CD4-positive, alpha-beta T cell treated with Interleukin-17A for 4 hours (primary cell): ENCODE measurements around the gene CCDC187.
"Not testable (repeated sequence)": the region's sequence is repeated elsewhere in the genome, so short reads cannot be mapped to it uniquely, and the experiment has no call there.

ENCODE experiments used
- DNase-seq: peaks from one replicate; pipeline ENCODE4 v3.0.0-alpha.2; 2020; ENCODE audit warnings: mixed read lengths

CCDC187 gene

DNA sequence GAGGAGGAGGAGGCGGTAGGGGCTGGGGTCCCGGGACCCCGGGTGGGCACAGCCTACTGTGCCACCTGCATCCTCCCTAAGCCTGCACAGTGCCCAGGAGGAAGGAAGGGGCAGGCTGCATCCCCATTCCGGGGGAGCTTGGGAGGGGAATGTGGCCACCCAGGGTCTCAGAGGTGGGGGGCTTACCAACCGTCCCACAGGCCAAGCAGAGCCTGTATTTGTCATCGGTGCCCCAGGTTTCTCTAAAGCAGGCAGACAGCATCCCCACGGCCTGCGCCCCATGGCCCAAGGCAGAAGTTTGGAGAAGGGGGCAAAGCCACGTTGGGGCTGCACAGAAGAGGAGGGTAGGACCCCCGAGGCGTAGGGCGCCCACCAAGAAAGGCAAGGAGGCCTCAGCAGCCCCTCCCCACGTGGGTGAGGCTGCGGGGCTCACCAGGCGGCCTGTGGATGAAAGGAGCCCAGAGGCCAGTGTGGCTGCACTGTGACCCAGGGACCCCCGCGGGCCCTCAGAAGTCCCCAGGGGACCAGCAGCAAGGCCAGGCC lies 22.9 kb upstream of the CCDC187 start:
- DNase-seq = no peak

DNA sequence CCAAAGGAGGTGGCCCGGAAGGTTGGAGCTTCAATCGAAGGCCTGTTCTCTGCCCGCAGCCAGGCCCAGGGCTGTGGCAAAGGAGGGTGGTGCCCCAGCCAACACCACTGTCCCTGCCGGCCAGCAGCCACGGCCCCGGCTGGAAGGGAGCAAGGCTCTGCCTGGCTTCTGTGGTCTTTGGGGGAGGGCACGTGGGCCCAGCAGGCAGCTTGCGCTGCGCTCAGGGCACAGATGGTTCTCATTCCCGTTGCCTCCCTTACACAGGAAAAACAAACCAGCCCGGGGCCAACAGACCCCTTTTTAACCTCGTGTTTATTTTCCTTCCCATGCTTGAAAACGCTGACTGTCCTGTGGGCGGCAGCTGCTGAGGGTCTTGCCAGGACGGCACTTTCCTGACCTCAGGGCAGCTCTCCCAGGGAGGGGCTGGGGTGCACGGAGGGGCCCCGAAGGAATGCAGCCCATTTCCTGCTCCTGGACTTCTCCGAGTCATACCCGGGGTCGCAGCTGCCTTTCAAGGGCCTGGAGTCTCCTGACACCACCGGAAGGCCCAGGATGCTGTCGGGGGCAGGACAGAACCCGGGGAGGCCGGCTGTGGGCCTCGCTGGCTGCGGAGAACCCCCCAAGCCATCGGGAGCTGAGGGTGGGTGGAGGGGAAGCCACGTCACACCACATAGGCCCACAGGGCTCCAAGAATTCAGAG lies 22.3 kb upstream of the CCDC187 start:
- no peak for DNase-seq

DNA sequence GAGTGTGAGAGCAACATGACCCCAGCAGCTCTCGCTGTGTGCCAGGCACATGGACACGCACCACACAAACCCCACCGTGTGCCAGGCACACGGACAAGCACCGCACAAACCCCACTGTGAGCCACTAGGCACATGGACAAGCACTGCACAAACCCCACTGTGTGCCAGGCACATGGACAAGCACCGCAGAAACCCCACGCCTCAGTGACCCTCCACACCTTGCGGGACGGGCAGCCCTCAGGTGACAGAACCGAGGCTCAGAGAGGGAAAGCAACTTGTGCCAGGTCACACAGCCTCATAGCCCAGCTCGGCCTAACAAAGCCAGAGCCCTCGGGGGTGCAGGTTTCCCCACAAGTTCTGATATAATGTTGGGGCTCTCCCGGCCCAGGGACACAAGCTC lies 21.5 kb upstream of the CCDC187 start:
- no peak for DNase-seq

DNA sequence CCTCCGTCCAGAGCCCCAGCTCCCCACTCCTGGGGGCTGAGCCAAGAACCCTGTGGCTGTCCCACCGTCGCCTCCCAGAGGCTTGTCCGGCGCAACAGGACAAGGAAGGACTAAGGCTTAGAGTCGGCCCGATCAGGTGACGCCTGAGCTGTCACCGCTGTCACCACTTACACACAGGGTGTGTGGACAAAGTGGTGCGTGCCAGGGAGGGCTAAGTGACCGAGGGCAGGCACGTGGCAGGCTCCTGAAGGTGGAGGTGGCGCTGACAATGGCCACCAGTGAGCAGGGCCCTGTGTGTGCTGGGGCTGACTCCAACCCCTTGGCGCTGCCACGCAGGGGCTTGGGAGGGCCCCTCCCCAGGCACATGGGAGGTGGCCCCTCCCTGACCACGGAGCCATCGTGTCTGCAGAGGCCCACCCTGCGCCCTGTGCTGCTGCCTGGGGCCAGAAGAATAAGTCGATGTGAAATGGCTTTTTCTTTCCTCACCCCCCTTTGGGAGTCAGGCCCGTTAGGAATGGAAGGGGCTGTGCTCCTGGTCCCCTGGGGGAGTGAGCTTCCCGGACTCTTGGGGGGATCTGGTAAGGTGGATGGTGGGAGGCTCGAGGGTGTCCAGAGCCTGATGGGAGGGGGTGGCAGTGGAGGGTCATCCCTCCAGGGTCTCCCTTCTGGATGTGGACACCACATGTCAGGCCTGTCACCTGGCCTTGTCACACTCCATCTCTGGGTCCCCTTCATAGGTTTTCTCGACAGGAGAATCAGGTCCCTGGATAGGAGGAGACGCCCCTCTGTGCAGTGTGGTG lies 20.8 kb upstream of the CCDC187 start:
- no peak for DNase-seq

DNA sequence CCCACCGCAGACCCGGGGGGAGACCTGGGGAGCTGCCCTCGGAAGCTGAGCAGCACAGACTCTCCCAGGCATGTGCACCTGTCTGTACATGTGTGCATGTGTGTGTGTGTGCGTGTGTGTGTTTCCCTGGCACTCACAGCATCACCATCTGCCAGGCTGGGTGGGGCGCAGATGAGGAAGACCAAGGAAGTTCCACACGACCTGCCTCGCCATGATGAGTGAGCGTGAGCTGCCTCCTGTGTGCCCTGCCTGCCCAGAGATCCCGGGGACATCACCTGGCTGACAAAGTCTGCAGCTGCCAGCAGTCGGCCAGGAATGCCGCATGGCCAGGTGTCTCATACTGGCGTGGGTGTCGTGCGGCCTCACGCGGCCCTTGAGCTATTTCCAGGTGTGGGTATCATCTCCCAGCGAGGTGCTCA lies 19.5 kb upstream of the CCDC187 start:
- DNase-seq = no peak

DNA sequence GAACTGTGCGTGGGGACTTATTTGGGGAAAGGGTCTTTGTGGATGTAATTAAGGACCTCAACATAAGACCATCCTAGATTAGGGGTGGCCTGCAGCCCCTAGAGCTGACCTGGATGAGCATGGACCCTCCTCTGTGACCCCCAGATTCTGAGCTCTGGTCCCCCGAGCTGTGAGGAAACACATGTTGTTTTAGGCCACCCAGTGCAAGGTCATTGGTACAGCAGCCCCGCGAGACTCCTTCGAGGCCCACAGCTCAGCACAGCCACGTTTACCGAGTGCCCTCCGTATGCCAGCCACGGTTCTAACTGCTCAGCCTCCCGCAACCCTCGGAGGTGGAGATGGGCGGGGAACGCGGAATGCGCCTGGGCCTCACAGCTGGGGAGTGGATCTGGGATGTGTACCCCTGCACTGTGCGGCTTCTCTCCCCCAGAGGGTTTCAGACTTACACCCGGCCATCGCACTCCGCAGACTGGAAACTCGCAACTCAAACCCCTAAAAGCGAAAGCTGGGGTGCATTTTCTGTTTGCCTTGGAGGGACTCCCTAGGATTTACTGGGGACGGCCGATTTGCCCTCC lies 18.9 kb upstream of the CCDC187 start:
- DNase-seq = no peak

DNA sequence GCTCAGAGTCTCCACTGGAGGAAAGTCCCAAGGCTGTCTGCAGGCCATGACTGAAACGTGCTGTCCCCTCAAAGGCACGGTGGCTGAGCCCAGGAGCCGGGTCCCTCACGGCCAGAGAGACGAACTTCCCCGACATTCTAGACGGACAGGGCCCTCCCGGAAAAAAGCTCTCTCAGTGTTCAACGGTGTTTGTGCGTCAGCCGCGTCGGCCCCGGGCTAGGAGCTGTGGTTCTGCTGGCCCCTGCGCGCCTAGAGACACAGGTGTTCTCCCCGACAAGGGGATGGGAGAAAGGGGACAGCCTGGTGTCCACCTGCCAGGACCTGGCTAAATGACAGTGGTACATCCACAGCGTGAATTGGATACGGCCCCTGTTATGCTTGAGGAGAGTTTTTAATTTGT lies 17.7 kb upstream of the CCDC187 start:
- no peak for DNase-seq

DNA sequence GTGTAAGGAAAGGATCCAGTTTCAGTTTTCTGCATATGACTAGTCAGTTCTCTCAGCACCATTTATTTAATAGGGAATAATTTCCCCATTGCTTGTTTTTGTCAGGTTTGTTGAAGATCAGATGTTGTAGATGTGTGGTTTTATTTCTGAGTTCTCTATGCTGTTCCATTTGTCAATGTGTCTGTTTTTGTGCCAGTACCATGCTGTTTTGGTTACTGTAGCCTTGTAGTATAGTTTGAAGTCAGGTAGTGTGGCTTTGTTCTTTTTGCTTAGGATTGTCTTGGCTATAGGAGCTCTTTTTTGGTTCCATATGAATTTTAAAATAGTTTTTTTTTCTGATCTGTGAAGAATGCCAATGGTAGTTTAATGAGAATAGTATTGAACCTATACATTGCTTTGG lies 17.1 kb upstream of the CCDC187 start:
- not testable (repeated sequence) for DNase-seq

DNA sequence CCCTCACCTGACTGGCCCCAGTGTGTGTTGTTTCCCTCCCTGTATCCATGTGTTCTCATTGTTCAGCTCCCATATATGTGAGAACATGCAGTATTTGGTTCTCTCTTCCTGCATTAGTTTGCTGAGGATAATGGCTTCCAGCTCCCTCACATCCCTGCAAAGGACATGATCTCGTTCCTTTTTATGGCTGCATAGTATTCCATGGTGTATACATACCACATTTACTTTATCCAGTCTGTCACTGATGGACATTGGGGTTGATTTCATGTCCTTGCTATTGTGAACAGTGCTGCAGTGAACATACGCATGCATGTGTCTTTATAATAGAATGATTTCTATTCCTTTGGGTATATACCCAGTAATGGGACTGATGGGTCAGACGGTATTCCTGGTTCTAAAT lies 16.1 kb upstream of the CCDC187 start:
- DNase-seq = not testable (repeated sequence)

DNA sequence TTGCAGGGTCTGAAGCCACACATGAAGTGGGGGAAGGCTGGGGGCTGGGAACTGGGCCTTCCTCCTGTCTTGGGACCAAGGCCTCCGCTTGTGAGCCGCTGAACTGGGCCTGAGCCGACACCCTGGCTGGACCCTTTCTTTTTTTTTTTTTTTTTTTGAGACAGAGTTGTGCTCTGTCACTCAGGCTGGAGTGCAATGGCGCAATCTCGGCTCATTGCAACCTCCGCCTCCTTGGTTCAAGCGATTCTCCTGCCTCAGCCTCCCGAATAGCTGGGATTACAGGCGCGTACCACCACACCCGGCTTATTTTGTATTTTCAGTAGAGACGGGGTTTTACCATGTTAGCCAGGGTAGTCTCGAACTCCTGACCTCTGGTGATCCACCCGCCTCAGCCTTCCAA lies 15.3 kb upstream of the CCDC187 start:
- not testable (repeated sequence) for DNase-seq

DNA sequence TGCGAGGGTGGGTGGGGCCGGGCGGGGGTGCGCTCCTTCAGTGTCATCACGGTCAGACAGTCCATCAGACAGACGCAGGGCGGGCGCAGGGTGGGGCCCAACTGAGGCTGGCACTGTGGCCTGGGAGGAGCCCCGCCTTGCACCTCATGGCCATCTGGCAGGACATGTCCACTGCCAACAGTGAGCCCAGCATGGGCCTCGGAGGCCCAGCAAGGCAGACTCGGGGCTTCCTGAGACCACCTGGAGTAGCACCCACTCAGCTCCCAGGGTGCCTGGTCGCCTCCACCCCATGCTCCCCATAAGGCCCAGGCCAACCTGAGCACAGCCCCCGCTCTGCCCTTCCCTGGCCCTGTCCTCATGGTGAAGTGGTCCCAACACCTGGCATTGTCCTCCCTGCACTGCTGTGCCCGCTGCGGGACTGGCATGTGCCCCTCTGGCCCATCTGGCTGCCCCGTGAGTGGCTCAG lies 14.9 kb upstream of the CCDC187 start:
- DNase-seq = no peak

DNA sequence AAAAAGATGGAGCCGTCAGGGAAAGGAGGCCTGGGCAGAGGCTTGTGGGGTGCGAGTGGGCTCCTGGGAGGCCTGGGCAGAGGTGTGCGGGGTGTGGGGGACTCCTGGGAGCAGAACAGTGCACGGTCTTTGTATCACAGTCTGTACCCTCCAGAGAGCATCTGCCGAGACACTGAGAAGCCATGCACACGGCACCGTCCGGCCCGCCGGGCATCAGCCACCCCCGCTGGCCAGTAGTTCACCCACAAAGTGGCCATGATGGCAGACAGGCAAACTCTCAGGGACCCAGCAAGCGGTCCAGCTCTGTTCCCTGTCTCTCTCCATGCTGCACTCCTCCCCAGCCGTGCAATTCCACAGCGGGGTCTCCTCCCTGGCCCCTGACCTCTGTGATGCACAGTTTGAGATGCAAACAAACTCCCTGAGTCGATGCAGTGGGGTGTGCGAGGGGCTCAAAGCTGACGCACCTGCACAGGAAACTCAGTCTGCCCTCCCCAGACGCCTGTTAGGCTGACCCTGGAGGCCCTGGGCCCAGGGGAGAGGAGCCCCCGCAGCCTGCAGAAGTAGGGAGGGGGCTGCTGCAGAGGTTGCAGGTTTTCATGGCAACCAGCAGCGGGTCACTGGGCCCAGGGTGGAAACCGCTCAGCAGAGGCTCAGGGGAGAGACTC lies 14.3 kb upstream of the CCDC187 start:
- no peak for DNase-seq

DNA sequence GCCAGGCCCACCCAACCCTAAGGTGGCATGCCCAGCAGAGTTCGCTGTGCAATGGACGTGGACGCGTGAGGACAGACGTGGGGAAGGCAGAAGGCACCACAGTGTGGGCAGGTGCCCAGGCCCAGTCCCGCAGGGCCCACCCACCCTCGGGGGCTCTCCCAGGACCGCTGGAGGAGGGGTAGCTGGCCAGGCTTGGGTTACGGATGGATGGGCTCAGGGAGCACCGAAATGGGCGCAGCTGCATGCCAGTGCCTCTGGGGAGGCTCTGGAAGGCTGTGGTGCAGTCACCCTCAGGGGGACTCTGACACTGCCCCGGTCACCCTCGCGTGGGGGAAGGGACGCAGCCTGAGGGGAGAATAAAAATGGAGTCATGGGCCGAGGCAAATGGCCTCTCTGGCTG lies 13.8 kb upstream of the CCDC187 start:
- DNase-seq = no peak

DNA sequence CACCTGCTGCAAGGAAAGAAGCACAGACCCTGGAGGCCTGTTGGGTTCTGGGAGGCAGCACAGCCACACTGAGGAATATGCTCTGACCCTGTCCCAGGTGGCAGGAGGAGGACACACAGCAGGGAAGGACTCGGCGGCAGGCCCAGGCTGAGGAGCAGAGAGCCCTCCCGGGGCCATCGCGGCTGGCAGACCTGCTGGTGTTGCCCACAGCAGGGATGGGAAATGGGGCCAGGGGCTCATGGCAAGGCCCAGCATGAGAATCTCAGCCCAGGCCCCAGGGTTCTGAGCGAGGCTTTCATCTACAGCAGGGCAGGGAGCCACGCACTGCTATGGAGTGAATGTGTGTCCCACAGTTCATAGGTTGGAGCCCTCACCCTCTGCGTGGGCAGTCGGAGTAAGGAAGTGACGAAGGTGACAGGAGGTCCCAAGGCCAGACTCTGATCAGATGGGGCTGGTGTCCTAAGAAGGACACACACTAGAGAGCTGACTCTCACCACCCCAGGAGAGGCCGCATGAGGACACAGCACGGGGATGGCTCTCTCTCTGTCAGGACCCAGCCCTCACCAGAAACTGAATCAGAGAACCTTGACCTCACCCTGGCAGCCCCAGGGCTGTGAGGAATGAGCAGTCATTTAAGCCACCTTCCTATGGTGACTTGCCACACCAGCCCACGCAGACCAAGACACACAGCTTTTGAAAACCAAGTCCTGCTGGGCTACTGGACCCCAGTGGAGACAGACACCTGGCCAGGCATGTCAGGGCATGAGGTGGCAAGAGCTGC lies 13.2 kb upstream of the CCDC187 start:
- DNase-seq = no peak

DNA sequence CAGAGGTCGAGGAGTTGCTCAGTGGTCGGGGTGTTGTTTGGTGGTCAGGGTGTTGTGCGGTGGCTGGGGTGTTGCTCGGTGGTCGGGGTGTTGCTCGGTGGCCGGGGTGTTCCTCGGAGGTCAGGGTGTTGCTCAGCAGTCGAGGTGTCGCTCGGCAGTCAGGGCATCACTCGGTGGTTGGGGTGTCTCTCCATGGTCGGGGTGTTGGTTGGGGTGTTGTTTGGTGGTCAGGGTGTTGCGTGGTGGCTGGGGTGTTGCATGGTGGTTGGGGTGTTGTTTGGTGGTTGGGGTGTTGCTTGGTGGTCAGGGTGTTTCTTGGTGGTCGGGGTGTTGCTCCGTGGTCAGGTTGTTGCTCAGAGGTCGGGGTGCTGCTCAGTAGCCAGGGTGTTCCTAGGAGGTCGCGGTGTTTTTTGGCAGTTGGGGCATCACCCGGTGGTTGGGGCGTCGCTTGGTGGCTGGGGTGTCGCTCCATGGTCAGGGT lies 12.4 kb upstream of the CCDC187 start:
- no peak for DNase-seq

DNA sequence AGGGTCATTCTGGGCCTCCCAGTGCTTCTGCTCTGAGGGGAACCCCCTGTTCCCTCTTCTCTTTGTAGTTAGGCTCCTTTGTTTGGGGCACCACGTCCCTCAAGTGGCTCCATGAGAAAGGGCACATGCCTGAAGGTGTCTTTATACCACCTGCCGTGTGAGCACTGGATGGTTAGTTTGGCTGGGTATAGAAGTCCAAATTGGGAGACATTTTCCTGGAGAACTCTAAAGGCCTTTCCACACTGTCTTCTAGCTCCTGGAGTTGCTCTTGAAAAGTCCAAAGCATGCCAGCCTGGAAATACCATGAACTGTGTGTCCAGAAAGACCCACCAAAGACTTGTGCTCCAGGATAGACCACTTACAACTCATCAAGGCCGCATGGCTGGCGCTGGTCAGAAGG lies 11.1 kb upstream of the CCDC187 start:
- DNase-seq = no peak

DNA sequence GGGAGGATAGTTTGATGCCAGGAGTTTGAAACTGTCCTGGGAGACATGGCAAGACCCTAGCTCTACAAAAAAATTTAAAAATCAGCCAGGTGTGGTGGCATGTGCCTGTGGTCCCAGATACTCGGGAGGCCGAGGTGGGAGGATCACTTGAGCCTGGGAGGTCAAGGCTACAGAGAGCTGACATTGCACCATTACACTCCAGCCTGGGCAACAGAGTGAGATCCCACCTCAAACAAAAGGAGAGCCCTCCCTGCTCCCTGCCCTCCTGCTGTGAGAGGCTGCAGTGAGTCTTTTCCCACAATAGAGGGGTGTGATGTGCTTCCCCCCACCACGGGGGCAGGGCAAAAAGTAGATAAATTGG lies 10.1 kb upstream of the CCDC187 start:
- no peak for DNase-seq

DNA sequence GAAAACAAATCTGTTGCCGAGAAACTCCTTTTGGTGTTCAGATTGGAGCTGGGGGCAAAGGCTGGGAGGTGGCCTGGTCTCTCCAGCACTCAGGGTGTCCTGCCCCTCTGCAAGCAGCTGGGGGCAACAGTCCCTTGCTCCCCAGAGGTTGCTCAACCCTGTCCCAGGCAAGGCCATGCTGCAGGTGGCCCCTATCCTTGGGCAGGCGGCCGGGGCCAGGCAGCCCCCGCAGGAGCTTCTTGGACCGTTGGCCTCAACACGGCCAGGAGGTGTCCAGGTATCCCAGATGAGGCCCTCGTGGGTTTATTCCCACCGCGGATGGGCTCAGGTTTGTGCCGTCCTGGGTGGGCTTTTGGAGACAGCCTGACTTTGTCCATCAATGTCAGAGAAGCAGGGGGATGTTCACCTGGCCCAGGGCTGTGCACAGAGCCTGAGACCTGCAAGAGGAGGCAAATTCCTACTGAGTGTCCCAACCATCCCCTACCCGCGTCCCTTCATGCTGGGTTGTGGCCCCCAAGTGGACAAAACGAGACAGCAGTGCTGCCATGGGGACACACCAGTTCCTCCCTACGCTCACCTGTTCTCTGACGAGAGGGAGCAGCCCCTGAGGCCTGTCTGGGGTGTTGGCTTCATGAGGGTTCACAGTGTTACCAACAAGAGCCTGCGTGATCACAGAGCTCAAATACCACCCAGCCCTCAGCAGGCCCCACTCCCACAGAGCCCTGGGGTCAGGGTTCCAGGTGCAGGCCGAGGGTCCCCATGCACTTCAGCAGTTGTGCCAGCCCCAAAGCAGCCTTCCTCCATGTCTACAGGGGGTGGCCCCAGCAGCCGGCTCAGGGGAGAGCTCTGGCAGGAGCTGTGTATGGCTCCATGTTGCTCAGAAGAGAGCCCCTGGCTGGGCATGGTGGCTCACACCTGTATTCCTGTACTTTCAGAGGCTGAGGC lies 9.5 kb upstream of the CCDC187 start:
- DNase-seq = no peak

DNA sequence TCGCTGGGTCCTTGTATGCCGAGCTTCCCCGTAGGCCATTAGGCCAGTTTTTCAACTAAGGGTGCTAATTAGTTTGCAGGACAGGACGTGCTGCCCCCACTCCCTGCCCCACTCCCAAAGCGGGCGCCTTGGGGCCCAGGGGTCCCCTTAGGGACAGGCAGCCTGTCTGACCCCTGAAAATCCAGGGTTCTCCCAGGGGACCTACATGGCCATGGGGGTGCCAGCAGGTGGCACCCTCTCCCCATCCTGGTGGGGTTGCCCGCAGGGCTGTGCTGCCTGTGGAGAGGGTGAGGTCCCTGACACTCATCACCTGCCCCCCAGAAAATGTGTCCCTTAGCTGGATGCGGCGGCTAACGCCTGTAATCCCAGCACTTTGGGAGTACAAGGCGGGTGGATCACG lies 8.5 kb upstream of the CCDC187 start:
- DNase-seq = peak; percentile 63

DNA sequence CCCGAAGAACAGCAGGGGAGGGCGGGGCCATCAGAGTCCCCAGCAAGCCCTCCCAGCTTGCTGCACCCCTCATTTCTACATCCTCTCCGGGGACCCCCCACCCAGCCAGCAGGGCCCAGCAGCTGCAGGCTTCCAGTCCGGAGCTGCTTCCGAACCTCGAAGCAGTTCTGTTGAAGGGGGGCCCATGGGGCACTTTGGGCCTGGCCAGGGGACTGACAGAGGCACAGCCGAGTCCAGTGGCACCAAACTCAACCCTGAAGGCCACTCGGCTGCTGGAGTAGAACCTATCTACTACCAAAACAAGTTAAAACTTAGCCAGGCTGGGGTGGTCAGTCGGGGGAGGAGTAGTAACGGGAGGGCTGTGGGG lies 8.1 kb upstream of the CCDC187 start:
- DNase-seq = no peak
